Ascending aorta (tissue), 2 donors: ENCODE data around the gene FARS2. TPM values are rescaled to one million over a fixed set of nuclear protein-coding genes. Genes with fewer than 3 reads are reported as not detected.
"Not testable (repeated sequence)": the region's sequence is repeated elsewhere in the genome, so short reads cannot be mapped to it uniquely, and the experiment has no call there.

Experiments
- DNase-seq, 2 donors: peaks; one replicate each; pipeline ENCODE4 v3.0.0-alpha.2; 2019; ENCODE audit warnings: low spot score in 2 of 2
- H3K27ac ChIP-seq, 2 donors: fragments of 200-600 bp; sonication (generic); one replicate each; pipeline ENCODE4 v1.5.1; 2016 to 2017; ENCODE audit warnings: mild to moderate bottlenecking in 1 of 2
- H3K27me3 ChIP-seq: fragments of 200-600 bp; sonication (generic); one replicate; pipeline ENCODE4 v1.5.1; 2017
- H3K36me3 ChIP-seq, 2 donors: fragments of 200-600 bp; sonication (generic); one replicate each; pipeline ENCODE4 v1.5.1; 2016
- H3K4me1 ChIP-seq, 2 donors: fragments of 200-600 bp; sonication (generic); one replicate each; pipeline ENCODE4 v1.5.1; 2016 to 2017; ENCODE audit warnings: mild to moderate bottlenecking in 1 of 2
- H3K4me3 ChIP-seq, 2 donors: fragments of 200-600 bp; sonication (generic); one replicate each; pipeline ENCODE4 v1.5.1; 2016 to 2017; ENCODE audit warnings: mild to moderate bottlenecking in 1 of 2
- H3K9me3 ChIP-seq, 2 donors: fragments of 200-600 bp; sonication (generic); one replicate each; pipeline ENCODE4 v1.5.1; 2016
- CTCF ChIP-seq, 3 experiments: fragments of 200-600 bp in 2 of 3; fragments of 450-650 bp in 1 of 3; sonication (generic) in 2 of 3; IDR thresholded peaks; one replicate each; pipeline ENCODE4 v1.5.1; 2016 to 2019; ENCODE audit warnings: antibody characterized with exemption in 3 of 3, mild to moderate bottlenecking in 1 of 3, moderate library complexity in 1 of 3
- intact Hi-C: fragments of 100-400 bp; cut with DNase I; formaldehyde crosslinking; loops from one replicate; pipeline ENCODE4 v1.15.1; 2023
- total RNA-seq: library from RNA; depleted of rRNA; stranded (reverse); fragments of >200 nt; gene quantifications from one replicate; pipeline ENCODE4 v1.1.0, GENCODE V29; 2016

Gene FARS2
- total RNA-seq, 1 donor from 2014 or later, result 17.6 TPM

GRCh38 chr6:5695260-5696245 is 434.2 kb downstream of the FARS2 start:
- DNase-seq, result no peak
- intact Hi-C loops, result no loop called here
- Histone ChIP-seq H3K4me1 (no peaks in the 10 kb centered on the region), H3K36me3 (no peaks in the 10 kb centered on the region), H3K27ac (no peak overlapping the region), H3K27me3 (no peaks in the 10 kb centered on the region), H3K4me3 (no peak overlapping the region), H3K9me3 (no peaks in the 10 kb centered on the region)
- TF ChIP-seq CTCF (IDR thresholded peaks at IDR 0.05), result no peak

GRCh38 chr6:5697508-5697907 is 436.2 kb downstream of the FARS2 start:
- H3K9me3 ChIP-seq, result no peaks in the 10 kb centered on the region
- no peak overlapping the region for H3K4me3 ChIP-seq
- H3K27ac ChIP-seq, result no peak overlapping the region
- intact Hi-C loops, result no loop called here
- TF ChIP-seq CTCF (IDR thresholded peaks at IDR 0.05), result no peak
- DNase-seq, result no peak
- no peaks in the 10 kb centered on the region for H3K27me3 ChIP-seq
- no peaks in the 10 kb centered on the region for H3K36me3 ChIP-seq
- H3K4me1 ChIP-seq, result no peaks in the 10 kb centered on the region

- Histone ChIP-seq H3K4me1 (no peaks in the 10 kb centered on the region), H3K27ac (no peak overlapping the region), H3K36me3 (no peaks in the 10 kb centered on the region), H3K9me3 (no peaks in the 10 kb centered on the region), H3K27me3 (no peaks in the 10 kb centered on the region), H3K4me3 (no peak overlapping the region)
- intact Hi-C loops, result no loop called here
- no peak for TF ChIP-seq CTCF (IDR thresholded peaks at IDR 0.05)
- no peak for DNase-seq
These were observed 437.0 kb downstream of the FARS2 start for GRCh38 chr6:5698318-5698717.

GRCh38 chr6:5699064-5699463 is 437.8 kb downstream of the FARS2 start:
- H3K36me3 ChIP-seq, H3K4me3 ChIP-seq, H3K4me1 ChIP-seq, H3K27ac ChIP-seq, H3K9me3 ChIP-seq, H3K27me3 ChIP-seq, DNase-seq, intact Hi-C loops: not testable (repeated sequence)

- intact Hi-C loops, result no loop called here
- no peaks in the 10 kb centered on the region for H3K4me1 ChIP-seq
- no peak overlapping the region for H3K4me3 ChIP-seq
- DNase-seq, result no peak
- H3K9me3 ChIP-seq, result no peaks in the 10 kb centered on the region
- H3K27me3 ChIP-seq, result no peaks in the 10 kb centered on the region
- H3K36me3 ChIP-seq, result no peaks in the 10 kb centered on the region
- H3K27ac ChIP-seq, result no peak overlapping the region
- no peak for TF ChIP-seq CTCF (IDR thresholded peaks at IDR 0.05)
These were observed 439.9 kb downstream of the FARS2 start for GRCh38 chr6:5701174-5701573.

GRCh38 chr6:5704708-5705107 is 443.4 kb downstream of the FARS2 start:
- intact Hi-C loops, result no loop called here
- Histone ChIP-seq H3K36me3 (no peaks in the 10 kb centered on the region), H3K9me3 (no peaks in the 10 kb centered on the region), H3K27me3 (no peaks in the 10 kb centered on the region), H3K27ac (no peak overlapping the region), H3K4me3 (no peak overlapping the region), H3K4me1 (no peaks in the 10 kb centered on the region)
- no peak for DNase-seq
- no peak for TF ChIP-seq CTCF (IDR thresholded peaks at IDR 0.05)
